ENCODE data around the gene ZFAND6.
"Not testable (repeated sequence)": the region's sequence is repeated elsewhere in the genome, so short reads cannot be mapped to it uniquely, and the experiment has no call there.

The ZFAND6 gene

DNA sequence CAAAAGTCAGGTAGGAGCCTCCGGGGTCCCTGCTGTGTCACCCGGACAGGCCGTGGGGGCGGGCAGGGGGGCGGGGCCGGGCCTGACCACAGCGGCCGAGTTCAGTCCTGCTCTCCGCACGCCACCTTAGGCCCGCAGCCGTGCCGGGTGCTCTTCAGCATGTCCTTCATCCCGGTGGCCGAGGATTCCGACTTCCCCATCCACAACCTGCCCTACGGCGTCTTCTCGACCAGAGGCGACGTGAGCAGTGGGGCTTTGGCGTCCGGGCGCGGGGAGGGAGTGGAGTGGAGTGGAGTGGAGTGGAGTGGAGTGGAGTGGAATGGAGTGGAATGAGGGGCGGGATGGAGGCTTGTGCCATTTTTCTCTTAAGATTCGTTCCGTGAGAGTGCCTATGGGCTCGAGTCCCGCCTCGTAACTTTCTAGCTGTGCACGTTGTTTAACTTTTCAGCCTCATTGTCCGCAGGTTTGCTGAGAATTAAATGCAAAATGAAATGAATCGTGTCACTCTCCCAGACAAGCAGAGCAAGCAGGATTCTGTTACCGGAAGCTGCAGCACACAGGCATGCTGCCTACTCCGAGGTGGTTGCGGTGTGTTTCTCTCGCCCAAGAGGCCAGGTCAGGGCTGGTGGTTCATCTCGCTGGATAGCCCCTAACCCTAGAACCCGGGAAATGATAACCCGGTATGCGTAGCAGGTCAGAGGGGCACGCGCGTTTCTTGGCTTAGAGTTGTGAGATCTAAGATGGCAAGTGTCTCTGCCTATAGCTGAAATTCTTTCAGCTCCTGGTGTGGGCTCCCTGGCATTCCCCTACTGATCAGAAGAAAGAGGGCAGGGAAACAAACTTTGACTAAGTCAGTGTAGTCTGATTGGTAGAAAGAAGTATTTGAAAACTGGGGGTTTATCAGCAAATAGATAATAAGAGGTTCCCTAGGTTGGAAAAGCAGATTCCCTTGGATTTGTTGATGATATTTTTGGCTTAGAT, 93.7 kb downstream of the ZFAND6 start, which contains the start of gene FAH:
Gene FAH, plus strand, starts transcription at position 104 of the 981 bp plus-strand sequence. Its CDS starts 56 bp downstream, at position 160.
- H3K9me3 Mint-ChIP-seq, result no peaks in the 10 kb centered on the region
- peak within 1 kb of the TSS; percentile 93 to 96 (median 95) for H3K4me3 Mint-ChIP-seq
- no peaks in the 10 kb centered on the region for H3K36me3 Mint-ChIP-seq (ENCODE audit: low read depth)
- H3K27ac Mint-ChIP-seq, result peak within 1 kb of the TSS; percentile 48 to 93 (median 86)
- peaks cover 40% of the 10 kb centered on the region for H3K4me1 Mint-ChIP-seq
- H3K27me3 Mint-ChIP-seq (ENCODE audit: low read depth), result no peaks in the 10 kb centered on the region
- TF ChIP-seq, protein P1, sequence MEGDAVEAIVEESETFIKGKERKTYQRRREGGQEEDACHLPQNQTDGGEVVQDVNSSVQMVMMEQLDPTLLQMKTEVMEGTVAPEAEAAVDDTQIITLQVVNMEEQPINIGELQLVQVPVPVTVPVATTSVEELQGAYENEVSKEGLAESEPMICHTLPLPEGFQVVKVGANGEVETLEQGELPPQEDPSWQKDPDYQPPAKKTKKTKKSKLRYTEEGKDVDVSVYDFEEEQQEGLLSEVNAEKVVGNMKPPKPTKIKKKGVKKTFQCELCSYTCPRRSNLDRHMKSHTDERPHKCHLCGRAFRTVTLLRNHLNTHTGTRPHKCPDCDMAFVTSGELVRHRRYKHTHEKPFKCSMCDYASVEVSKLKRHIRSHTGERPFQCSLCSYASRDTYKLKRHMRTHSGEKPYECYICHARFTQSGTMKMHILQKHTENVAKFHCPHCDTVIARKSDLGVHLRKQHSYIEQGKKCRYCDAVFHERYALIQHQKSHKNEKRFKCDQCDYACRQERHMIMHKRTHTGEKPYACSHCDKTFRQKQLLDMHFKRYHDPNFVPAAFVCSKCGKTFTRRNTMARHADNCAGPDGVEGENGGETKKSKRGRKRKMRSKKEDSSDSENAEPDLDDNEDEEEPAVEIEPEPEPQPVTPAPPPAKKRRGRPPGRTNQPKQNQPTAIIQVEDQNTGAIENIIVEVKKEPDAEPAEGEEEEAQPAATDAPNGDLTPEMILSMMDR (IDR thresholded peaks at IDR 0.05; ENCODE audit: unreplicated experiment in 3 of 3), result no peak

DNA sequence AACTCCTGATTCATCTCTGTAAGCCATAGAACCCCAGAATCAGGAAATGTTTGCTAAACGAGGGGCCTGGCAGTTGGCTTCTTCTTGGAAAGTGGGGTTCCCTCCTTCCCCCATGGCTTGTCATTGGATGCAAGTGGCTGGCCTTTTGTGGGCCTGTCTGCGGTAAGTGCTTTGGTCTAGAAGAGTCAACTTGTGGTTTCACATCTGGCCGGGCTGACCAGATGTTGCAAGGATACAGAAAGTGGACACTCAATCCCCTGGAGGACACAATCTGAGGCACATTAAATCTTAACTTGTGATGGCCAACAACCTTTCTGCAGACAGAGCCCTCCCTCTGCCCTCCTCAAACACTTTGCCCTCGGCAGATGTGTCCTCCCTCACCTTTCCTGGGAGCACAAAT, 94.4 kb downstream of the ZFAND6 start:
- Mint-ChIP-seq H3K9me3 (no peaks in the 10 kb centered on the region), H3K27me3 (ENCODE audit: low read depth) (no peaks in the 10 kb centered on the region), H3K36me3 (ENCODE audit: low read depth) (peaks cover 3% of the 10 kb centered on the region), H3K27ac (peak overlapping the region; percentile 48 to 93 (median 86)), H3K4me1 (peaks cover 40% of the 10 kb centered on the region), H3K4me3 (peak overlapping the region; percentile 93 to 96 (median 95))
- TF ChIP-seq, protein P1 (IDR thresholded peaks at IDR 0.05; ENCODE audit: unreplicated experiment in 3 of 3), result no peak

DNA sequence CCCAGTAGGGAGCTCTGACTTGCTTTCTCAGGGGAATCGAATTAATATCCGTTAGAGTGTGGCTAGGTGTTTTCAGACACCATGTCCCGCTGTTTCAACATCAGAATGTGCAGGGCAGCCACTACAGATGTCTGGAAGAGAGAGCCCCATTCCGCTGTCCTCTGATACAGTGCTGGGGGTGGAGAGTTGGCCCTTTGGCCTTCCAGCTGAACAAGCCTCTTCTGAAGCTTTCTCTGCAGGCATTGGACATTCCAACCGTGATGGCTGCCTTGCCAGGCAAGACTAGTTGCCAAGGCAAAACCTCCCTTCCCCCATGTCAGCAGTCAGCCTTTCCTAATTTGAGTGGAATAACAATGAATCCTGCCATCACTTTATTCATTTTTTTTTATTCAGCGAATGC, 94.9 kb downstream of the ZFAND6 start:
- peak overlapping the region; percentile 48 to 93 (median 86) for H3K27ac Mint-ChIP-seq
- H3K4me3 Mint-ChIP-seq, result peak overlapping the region; percentile 93 to 96 (median 95)
- TF ChIP-seq, protein P1 (IDR thresholded peaks at IDR 0.05; ENCODE audit: unreplicated experiment in 3 of 3), result no peak
- H3K4me1 Mint-ChIP-seq, result peaks cover 40% of the 10 kb centered on the region
- H3K9me3 Mint-ChIP-seq, result no peaks in the 10 kb centered on the region
- no peaks in the 10 kb centered on the region for H3K27me3 Mint-ChIP-seq (ENCODE audit: low read depth)
- H3K36me3 Mint-ChIP-seq (ENCODE audit: low read depth), result peaks cover 5% of the 10 kb centered on the region

DNA sequence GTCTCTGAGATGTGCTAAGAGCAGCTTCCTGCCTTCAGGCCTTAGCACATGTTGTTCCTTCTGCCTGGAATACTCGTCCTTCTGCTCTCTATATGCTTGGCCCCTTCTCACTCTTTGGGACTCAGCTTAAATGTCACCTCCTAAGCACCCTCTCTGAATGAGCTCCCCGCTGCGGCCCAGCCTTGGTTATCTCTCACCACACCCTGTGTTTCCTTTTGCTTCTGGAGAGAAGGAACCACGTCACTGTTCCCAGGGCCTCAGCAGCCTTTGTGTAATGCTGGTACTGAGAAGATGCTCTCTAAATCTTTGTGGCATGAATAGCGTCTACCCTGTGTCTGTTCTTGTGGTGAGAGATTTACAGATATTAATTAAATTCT, 95.5 kb downstream of the ZFAND6 start:
- H3K27ac Mint-ChIP-seq, result peak overlapping the region; percentile 28 to 93 (median 48)
- H3K4me1 Mint-ChIP-seq, result peaks cover 40% of the 10 kb centered on the region
- H3K4me3 Mint-ChIP-seq, result peak overlapping the region; percentile 93 to 96 (median 95)
- no peaks in the 10 kb centered on the region for H3K27me3 Mint-ChIP-seq (ENCODE audit: low read depth)
- H3K36me3 Mint-ChIP-seq (ENCODE audit: low read depth), result peaks cover 11% of the 10 kb centered on the region
- no peaks in the 10 kb centered on the region for H3K9me3 Mint-ChIP-seq
- TF ChIP-seq, protein P1 (IDR thresholded peaks at IDR 0.05; ENCODE audit: unreplicated experiment in 3 of 3), result no peak

DNA sequence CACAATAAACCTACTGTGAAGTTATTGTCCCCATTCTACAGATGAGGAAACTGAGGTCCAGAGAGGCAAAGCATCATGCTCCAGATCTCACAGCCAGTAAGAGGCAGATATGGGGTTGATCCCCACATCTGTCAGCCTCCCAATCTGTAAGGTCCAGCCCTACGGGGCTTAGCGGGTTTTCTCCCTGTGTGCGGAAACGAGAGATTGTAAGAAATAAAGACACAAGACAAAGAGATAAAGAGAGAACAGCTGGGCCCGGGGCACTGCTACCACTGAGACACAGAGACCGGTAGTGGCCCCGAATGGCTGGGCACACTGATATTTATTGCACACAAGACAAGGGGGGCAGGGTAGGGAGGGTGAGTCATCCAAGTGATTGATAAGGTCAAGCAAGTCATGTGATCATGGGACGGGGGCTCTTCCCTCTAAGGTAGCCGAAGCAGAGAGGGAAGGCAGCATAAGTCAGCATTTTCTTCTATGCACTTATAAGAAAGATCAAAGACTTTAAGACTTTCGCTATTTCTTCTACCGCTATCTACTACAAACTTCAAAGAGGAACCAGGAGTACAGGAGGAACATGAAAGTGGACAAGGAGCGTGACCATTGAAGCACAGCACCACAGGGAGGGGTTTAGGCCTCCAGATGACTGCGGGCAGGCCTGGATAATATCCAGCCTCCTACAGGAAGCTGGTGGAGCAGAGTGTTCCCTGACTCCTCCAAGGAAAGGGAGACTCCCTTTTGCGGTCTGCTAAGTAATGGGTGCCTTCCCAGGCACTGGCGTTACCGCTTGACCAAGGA, 96.1 kb downstream of the ZFAND6 start:
- H3K27me3 Mint-ChIP-seq (ENCODE audit: low read depth); H3K9me3 Mint-ChIP-seq: not testable (repeated sequence)
- peaks cover 37% of the 10 kb centered on the region for H3K4me1 Mint-ChIP-seq
- H3K27ac Mint-ChIP-seq, result peak overlapping the region; percentile 48 to 67 (median 62)
- H3K36me3 Mint-ChIP-seq (ENCODE audit: low read depth), result peaks cover 16% of the 10 kb centered on the region
- H3K4me3 Mint-ChIP-seq, result peak overlapping the region; percentile 56 to 95 (median 93)

DNA sequence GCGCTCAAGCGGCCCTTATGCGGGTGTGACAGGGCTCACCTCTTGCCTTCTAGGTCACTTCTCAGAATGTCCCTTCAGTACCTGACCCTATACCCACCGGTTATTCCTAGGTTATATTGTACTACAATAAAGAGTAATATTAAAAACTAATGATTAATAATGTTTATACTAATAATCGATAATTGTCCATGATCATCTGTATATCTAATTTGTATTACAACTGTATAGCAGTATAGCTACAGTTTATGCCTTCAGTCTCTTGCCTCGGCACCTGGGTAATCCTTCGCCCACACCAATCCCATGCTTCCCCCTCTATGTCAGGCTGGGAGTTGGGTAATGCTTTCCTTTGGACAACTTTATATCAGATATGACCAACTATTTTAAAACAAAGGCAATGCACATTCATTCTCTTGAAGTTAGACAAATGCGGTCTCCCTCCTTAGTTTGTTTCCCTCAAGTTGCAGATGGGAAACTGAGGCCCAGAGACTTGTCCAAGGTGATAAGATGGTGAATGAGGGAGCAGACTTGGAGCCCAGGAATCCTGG, 96.8 kb downstream of the ZFAND6 start:
- Mint-ChIP-seq H3K4me1 (peaks cover 39% of the 10 kb centered on the region), H3K36me3 (ENCODE audit: low read depth) (peaks cover 21% of the 10 kb centered on the region), H3K27me3 (ENCODE audit: low read depth) (no peaks in the 10 kb centered on the region), H3K9me3 (no peaks in the 10 kb centered on the region), H3K27ac (peak overlapping the region in 2 of 3 experiments; percentile 48 to 62), H3K4me3 (peak overlapping the region; percentile 43 to 93 (median 56))
- TF ChIP-seq, protein P1 (IDR thresholded peaks at IDR 0.05; ENCODE audit: unreplicated experiment in 3 of 3), result no peak

Measured in nephron (organoid).